SKM-1 (cell line): ENCODE results near the gene CCDC9B.

Experiments used
- DNase-seq: peaks from one replicate; lab custom pipeline; 2025; ENCODE audit not compliant: unreplicated experiment; lab: John Stamatoyannopoulos, UW

CCDC9B gene

DNA sequence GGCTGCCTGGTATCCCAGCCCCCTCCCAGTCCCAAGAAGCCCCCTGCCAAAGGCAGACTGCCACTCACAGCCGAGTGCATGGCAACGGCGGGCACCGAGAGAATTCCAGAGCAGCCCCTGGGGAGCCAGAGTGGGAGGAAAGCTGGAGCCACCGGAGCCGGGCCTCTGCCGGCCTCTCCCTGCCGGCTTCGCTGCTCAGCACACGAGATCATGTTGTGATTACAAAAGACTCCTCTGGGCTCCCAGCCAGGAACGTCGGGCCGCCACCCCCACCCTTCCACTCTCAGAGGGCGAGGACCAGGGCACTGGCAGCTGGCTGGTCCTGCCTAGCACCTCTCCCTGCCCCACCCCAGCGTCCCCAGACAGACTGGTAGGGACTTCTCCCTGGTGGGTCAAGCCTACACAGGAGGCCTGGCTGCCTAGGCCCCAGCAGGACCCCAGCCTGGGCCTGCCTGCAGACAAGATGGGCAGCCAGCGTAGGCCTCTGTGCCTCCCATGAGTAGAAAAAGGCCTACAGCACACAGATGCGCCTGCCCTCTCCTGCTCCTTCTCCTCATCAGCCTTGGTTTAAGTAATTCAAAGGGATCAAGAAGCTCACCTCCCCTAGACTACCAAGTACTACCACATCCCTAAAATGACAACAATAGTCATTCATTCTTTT, at the start of gene CCDC9B:
Gene CCDC9B, minus strand, starts transcription at position 200 of the 661 bp plus-strand sequence. Its CDS starts 120 bp downstream, at position 80.
- DNase-seq, result peak; percentile 21

DNA sequence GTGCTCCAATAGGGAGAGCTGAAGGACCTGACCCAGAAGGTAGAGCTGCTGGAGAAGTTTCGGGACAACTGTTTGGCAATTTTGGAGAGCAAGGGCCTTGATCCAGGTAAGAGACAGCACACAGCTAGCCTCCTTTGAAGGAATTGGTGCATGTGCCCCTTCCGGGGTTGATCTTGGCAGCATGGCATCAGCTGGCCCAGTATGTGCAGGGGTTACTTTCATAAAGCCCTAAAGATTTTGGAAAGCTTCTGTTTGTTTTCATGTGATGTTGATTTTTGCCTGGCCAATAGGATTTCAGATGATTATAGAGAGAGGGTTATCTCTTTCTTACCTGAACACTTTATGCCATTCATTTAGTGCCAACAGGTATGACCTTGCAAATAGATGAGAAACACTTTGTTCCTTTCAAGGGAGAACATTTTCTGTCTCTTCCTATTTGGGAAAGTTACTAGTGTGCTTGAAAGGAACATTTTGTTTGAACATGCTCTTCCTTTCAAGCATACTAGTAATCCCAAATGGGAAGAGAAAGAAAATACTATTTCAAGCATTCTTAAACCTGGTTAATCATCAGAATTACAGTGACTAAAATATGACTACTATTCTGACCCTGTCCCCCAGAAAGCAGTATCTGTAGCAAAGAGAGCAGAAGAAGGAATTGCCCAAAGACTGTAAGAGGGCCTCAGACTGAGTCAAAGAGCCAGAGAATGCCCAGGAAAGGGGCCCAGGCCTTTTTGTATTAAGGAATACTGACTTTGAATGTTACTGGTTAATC, 49.3 kb upstream of the CCDC9B start:
- no peak for DNase-seq

DNA sequence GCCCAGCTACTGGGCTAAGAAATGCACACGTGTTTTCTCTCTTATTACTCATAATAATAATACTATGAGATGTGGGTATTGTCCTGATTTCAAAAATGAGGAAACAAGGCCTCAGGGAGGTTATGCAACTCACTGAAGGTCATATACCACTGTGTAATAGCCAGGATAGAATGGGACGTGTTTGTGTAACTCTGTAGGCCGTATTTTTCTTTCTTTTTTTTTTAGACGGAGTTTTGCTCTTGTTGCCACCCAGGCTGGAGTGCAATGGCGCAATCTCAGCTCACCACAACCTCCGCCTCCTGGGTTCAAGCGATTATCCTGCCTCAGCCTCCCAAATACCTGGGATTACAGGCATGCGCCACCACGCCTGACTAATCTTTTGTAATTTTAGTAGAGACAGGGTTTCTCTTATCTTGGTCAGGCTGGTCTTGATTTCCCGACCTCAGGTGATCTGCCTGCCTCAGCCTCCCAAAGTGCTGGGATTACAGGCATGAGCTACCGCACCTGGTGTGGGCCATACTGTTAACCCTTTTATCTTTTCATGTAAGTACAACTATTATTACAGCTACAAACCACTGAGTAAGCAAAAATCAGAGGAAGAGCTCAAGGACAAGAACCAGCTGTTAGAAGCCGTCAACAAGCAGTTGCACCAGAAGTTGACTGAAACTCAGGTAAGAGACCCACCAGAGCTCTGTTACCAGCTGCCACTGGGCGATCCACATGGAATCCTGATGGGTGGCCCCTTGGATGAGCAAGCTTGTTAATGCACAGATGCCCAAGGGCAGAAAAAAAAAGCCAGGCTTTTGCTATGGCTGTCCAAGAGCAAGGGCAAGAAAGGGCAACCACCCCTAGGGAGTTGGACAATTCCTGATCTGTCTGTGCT, 48.4 kb upstream of the CCDC9B start:
- peak; percentile 90 for DNase-seq

DNA sequence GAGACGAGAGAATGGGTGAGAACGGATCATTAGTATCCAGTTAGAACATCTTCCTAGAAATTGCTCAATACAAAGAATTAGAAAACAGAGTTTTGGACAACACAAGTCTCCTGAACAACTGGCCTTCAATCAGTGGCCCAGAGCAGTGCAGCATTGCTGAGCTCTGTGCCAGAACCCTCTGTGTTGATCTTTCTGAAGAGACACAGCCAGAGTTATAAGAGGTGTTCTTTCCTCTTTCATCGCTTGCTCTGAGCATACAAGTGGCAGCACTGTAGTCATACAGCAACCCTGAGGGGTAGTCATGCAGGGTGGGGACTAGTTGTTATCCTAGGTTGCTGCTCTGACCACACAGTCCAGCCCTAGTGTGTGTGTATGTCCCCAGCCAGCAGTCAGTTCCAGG, 45.7 kb upstream of the CCDC9B start:
- no peak for DNase-seq

DNA sequence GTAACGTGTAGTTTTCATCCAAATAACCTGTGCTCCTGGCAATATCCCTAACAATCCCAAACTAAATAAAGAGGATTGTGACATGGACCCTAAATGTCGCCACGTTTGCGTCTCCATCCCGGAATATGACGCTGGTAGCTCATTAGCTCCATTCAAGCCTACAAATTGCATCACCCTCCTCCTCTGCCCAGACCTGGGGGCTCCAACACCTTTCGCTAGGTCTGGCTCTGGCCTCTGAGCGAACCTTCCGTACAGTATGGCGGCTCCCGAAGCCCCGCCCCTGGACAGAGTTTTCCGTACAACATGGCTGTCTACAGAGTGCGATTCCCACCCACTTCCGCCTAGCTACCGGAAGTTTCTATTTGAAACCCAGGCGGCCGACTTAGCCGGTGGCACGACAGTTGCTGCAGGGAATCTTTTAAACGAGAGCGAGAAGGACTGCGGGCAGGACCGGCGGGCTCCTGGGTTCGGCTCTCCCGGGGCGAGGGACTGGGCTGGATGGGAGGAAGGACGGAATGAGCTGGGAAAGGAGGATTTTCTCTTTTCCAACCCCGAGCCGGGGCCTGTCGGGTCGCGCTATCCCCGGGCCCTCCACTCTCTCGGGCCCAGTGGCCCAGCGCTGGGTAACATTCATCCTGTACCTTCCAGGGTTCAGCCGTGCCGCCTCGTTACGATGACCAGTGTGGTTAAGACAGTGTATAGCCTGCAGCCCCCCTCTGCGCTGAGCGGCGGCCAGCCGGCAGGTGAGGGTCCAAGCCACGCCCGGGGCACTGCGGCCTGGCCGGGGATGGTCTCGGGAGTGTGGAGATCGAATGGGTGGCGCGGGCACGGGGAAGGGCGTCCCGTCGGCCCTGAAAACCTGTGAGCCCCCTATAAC, 42.1 kb upstream of the CCDC9B start, which contains the start of gene KNSTRN:
Gene KNSTRN, plus strand, starts transcription at position 142 of the 877 bp plus-strand sequence. Its CDS starts 115 bp downstream, at position 257.
- DNase-seq, result peak; percentile 85

DNA sequence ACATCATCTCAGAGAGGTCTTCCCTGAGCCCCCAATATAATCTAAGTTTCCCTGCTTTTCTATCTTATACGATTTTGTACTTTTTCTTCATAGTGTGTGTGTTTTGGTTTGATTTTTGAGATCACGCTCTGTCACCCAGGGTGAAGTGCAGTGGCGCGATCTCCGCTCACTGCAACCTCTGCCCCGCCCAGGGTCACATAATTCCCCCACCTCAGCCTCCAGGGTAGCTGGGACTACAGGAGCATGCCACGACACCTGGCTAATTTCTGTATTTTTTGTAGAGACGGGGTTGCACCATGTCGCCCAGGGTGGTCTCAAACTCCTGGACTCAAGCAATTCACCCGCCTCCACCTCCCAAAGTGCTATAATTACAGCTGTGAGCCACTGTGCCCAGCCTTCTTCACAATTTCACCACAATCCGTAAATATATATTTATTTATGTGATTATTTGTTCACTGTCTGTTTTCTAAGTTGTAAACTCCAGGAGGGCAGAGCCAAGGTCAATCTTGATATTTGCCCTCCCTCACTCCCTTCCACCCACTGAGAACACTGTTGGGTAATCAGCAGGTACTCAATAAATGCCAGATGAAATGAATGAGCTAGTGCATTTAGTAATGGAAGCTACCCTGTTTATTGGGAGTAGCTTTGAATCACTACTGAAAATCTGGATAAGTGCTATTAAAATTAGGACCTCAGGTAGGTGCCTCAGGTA, 41.2 kb upstream of the CCDC9B start:
- DNase-seq, result no peak

DNA sequence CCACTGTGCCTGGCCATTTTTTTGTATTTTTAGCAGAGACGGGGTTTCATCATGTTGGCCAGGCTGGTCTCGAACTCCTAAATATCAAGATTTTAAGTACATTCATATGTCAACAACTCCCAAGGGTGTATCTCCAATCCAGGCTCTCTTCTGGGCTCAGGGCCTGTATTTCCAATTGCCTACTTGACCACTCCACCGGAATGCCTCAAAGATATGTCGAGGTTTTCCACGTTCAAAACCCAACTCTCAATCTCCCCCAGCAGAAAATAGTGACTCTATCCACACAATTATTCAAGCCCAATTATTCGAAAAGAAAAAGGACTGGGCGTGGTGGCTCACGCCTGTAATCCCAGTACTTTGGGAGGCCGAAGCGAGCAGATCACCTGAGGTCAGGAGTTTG, 39.9 kb upstream of the CCDC9B start:
- no peak for DNase-seq

DNA sequence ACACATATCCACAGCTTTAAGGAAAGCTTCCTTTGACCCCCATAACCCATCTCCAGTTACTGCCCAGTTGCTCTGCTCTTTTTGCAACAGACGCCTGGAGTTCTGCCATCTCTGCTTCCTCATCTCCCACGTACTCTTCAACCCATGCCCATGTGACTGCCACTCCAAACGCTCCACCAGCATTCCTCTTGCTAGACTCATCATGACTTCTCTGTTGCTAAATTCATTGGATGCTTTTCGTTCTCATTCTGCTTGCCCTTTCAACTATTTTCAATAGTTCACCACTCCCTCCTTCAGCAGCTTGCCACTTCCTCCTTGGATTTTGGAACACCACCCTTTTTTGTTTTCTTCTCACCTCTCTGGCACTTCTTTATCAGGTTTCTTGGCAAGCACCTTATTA, 39.1 kb upstream of the CCDC9B start:
- DNase-seq, result peak; percentile 24

DNA sequence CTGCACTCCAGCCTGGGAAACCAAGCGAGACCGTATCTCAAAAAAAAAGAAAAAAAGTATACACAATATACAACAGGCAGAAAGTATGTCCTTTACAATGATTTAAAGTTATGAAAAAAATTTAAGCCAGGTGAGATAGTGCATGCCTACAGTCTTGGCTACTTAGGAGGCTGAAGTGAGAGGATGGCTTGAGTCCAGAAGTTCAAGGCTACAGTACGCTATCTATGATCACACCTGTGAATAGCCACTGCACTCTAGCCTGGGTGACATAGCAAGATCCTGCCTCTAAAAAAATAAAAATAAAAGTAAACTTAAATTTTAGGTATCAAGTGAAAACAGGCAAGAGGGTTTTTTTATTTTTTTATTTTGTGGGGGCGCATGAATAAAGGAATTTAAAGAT, 38.6 kb upstream of the CCDC9B start:
- no peak for DNase-seq

DNA sequence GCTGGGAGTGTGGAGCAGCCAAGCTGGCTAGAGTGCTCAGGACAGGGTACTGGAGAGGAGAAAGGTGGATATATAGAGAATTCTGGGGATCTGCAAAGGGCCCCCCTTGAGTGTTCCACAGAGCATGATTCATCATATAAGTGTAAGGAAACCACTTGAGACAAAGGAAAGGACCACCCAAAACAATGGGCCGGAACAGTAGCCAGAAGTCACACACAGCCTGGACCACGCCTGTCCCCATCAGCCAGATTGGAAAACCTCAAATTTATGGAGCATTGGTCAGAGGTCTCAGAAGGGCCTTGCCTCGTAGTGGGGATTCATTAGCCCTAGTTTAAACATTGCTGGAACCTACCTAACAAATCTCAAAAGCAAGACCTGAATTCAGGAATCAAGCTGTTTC, 36.9 kb upstream of the CCDC9B start:
- DNase-seq, result no peak

DNA sequence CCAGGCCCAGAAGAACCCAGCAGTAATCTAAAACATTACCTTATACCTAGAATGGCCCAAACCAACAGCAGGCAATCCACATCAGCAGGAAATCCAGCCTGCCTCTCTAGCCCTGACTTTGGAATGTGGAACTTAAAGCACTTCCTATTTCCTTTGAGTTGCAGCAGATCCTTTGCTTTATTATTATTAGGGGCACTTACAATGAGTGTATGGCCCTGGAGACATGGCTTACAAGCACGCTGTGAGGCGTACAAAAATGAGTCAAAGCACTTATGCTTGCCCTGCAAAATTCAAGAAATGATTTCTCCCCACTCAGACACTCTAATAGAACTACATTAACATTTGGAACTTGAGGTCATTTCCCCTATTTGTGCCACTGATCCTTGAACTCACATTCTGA, 32.2 kb upstream of the CCDC9B start:
- no peak for DNase-seq

DNA sequence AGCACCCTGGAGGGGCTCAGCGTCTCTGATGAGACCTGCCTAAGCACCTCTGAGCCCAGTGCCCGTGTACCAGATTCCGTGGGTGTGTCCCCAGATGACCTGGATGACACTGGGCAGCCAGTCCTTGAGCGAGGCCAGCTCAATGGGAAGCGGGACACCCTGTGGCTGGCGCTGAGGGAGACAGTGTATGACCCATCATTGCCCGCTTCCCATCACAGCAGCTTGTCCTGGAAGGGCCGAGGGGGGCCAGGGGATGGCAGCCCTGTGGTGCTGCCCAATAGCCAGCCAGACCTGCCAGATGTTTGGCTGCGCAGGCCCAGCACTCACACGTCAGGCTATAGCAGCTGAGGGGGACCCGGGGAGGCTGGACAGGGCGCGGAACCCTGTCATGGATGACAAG, 29.2 kb upstream of the CCDC9B start:
- DNase-seq, result no peak

DNA sequence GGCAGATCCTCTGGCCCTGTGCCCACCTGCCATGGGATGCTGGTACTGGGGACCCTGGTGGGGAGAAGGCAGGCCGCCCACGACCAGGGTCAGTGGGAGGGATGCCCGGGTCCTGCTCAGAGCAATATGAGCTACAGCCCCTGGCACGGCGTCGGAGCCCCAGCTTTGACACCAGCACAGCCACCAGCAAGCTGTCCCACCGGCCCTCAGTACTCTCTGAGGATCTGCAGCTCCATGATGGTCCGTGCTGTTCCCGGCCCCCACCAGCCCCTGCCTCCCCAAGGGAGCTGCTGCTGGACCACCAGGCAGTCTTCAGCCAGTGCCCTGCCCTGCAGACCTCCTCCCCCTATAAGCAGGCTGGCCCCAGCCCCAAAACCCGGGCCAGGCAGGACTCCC, 28.7 kb upstream of the CCDC9B start:
- no peak for DNase-seq

DNA sequence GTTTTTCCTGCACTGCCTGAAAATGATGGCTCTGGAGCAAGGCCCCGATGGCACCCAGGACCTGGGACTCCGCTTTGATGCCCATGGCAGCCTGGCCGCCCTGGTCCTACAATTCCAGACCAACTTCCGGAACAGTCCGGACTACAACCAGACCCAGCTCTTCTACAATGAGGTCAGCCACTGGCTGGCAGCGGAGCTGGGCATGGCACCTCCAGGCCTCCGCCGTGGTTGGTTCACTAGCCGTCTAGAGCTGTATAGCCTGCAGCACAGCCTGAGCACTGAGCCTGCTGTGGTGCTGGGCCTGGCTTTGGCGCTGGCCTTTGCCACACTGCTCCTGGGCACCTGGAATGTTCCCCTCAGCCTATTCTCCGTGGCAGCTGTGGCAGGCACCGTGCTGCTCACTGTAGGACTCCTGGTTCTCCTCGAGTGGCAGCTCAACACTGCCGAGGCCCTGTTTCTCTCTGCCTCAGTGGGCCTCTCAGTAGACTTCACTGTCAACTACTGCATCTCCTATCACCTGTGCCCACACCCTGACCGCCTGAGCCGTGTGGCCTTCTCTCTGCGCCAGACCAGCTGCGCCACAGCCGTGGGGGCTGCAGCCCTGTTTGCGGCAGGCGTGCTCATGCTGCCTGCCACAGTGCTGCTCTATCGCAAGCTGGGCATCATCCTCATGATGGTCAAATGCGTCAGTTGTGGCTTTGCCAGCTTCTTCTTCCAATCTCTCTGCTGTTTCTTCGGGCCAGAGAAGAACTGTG, 28.2 kb upstream of the CCDC9B start:
- DNase-seq, result no peak

DNA sequence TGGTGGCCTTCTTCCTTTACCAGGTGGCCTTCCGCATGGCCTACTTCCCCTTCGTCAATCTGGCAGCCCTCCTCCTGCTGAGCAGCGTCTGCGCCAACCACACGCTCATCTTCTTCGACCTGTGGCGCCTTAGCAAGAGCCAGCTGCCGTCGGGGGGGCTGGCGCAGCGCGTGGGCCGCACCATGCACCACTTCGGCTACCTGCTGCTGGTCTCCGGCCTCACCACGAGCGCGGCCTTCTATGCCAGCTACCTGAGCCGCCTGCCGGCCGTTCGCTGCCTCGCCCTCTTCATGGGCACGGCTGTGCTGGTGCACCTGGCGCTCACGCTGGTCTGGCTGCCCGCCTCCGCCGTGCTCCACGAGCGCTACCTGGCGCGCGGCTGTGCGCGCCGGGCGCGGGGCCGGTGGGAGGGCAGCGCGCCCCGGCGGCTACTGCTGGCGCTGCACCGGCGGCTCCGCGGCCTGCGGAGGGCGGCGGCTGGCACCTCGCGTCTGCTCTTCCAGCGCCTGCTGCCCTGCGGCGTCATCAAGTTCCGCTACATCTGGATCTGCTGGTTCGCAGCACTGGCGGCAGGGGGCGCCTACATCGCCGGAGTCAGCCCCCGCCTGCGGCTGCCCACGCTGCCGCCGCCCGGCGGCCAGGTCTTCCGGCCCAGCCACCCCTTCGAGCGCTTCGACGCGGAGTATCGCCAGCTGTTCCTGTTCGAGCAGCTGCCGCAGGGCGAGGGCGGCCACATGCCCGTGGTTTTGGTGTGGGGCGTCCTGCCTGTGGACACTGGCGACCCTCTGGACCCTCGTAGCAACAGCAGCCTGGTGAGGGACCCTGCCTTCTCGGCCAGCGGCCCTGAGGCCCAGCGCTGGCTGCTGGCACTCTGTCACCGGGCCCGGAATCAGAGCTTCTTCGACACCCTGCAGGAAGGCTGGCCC, 27.2 kb upstream of the CCDC9B start:
- DNase-seq, result peak; percentile 87

DNA sequence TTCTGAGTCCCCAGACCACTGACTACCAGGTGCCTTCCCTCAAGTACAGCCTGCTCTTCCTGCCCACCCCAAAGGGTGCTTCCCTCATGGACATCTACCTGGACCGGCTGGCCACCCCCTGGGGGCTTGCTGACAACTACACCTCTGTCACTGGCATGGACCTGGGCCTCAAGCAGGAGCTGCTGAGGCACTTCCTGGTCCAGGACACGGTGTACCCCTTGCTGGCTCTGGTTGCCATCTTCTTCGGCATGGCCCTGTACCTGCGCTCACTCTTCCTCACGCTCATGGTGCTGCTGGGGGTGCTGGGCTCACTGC, 26.6 kb upstream of the CCDC9B start:
- no peak for DNase-seq

DNA sequence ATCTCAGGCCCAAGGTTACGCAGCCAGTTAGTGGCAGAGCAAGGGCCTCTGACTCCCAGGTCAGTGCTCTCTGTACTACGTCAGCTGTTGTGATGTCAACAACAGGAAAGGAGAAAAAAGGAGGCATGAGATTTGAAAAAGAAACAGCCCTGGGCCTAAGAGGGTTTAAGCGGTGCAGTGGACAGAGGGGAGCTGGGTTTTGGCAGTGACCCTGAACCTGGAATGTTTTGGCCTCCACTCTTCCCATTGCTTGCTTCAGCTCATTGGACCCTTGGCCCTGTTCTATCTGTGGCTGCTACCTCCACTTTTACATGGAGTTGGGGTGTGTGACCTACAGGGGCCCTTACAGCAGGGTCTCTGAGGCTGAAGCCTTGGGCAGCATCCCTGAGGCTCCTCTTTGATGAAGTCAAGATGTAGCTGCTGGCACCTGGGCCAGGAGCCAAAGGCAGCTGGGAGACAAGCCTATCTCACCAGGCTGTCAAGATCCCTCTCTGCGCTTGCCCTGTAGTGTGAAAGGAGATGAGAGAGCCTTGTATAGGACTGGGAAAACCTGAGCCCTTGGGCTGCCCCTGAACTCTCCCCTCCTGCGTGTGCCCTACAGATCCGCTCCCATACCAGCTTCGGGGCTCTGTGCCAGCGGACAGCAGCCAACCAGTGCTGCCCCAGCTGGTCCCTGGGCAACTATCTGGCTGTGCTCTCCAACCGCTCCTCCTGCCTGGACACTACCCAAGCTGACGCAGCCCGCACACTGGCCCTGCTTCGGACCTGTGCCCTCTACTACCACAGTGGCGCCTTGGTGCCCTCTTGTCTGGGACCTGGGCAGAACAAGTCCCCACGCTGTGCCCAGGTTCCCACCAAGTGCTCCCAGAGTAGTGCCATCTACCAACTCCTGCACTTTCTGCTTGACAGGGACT, 26.0 kb upstream of the CCDC9B start:
- no peak for DNase-seq
